Osteocyte (in vitro differentiated cells): Measurements from ENCODE around the gene CYREN. TPM values are rescaled to one million over a fixed set of nuclear protein-coding genes. Genes with fewer than 3 reads are reported as not detected.

Experiments
- DNase-seq: peaks from one replicate; pipeline ENCODE4 v3.0.0; 2021; ENCODE audit warnings: mixed read lengths; ENCODE audit not compliant: unreplicated experiment; ENCODE audit errors: extremely low spot score
- H3K27ac Mint-ChIP-seq: one replicate; pipeline ENCODE4 v1.8.0; 2021; ENCODE audit warnings: mild to moderate bottlenecking, mixed read lengths; ENCODE audit not compliant: unreplicated experiment
- H3K27me3 Mint-ChIP-seq: one replicate; pipeline ENCODE4 v1.8.0; 2021; ENCODE audit warnings: mixed read lengths; ENCODE audit not compliant: unreplicated experiment
- H3K36me3 Mint-ChIP-seq: one replicate; pipeline ENCODE4 v1.8.0; 2021; ENCODE audit warnings: mixed read lengths; ENCODE audit not compliant: unreplicated experiment
- H3K4me1 Mint-ChIP-seq: one replicate; pipeline ENCODE4 v1.8.0; 2021; ENCODE audit warnings: mixed read lengths; ENCODE audit not compliant: unreplicated experiment
- H3K4me3 Mint-ChIP-seq: one replicate; pipeline ENCODE4 v1.8.0; 2021; ENCODE audit warnings: mild to moderate bottlenecking, moderate library complexity, mixed read lengths; ENCODE audit not compliant: unreplicated experiment
- H3K9me3 Mint-ChIP-seq: one replicate; pipeline ENCODE4 v1.8.0; 2021; ENCODE audit warnings: mixed read lengths; ENCODE audit not compliant: unreplicated experiment
- CTCF ChIP-seq: fragments of 200-600 bp; sonication (generic); IDR thresholded peaks from 2 replicates; pipeline ENCODE4 v1.5.0; 2021; ENCODE audit warnings: antibody characterized with exemption, mild to moderate bottlenecking, moderate library complexity
- total RNA-seq: library from RNA; stranded (reverse); gene quantifications from 2 replicates; pipeline ENCODE4 v1.2.1, GENCODE V29; 2021

CYREN gene
- total RNA-seq, 1 donor from 2014 or later: 38.6 TPM

- TF ChIP-seq CTCF: no peak
- no peak for DNase-seq
- Mint-ChIP-seq H3K4me3 (no peak overlapping the region), H3K27ac (no peak overlapping the region), H3K36me3 (peaks cover 60% of the 10 kb centered on the region), H3K27me3 (no peaks in the 10 kb centered on the region), H3K9me3 (peaks cover 9% of the 10 kb centered on the region), H3K4me1 (peaks cover 9% of the 10 kb centered on the region)
Measured at GRCh38 chr7:135186841-135187253, 16.3 kb upstream of the CYREN start.

GRCh38 chr7:135186261-135186540, 15.7 kb upstream of the CYREN start:
- Mint-ChIP-seq H3K4me1 (peaks cover 9% of the 10 kb centered on the region), H3K9me3 (peaks cover 14% of the 10 kb centered on the region), H3K27me3 (no peaks in the 10 kb centered on the region), H3K36me3 (peaks cover 62% of the 10 kb centered on the region), H3K27ac (no peak overlapping the region), H3K4me3 (no peak overlapping the region)
- no peak for DNase-seq
- TF ChIP-seq CTCF: no peak

GRCh38 chr7:135185471-135186260, 15.2 kb upstream of the CYREN start:
- peaks cover 18% of the 10 kb centered on the region for H3K9me3 Mint-ChIP-seq
- peaks cover 9% of the 10 kb centered on the region for H3K4me1 Mint-ChIP-seq
- no peak overlapping the region for H3K4me3 Mint-ChIP-seq
- no peak overlapping the region for H3K27ac Mint-ChIP-seq
- no peaks in the 10 kb centered on the region for H3K27me3 Mint-ChIP-seq
- DNase-seq: no peak
- TF ChIP-seq CTCF: no peak
- H3K36me3 Mint-ChIP-seq: peaks cover 60% of the 10 kb centered on the region

GRCh38 chr7:135184254-135184841, 13.8 kb upstream of the CYREN start:
- H3K9me3 Mint-ChIP-seq: peaks cover 25% of the 10 kb centered on the region
- no peak overlapping the region for H3K27ac Mint-ChIP-seq
- TF ChIP-seq CTCF: no peak
- no peaks in the 10 kb centered on the region for H3K27me3 Mint-ChIP-seq
- peak; percentile 63 for DNase-seq
- no peak overlapping the region for H3K4me3 Mint-ChIP-seq
- peaks cover 57% of the 10 kb centered on the region for H3K36me3 Mint-ChIP-seq
- no peaks in the 10 kb centered on the region for H3K4me1 Mint-ChIP-seq

GRCh38 chr7:135183478-135183877, 13.0 kb upstream of the CYREN start:
- H3K4me3 Mint-ChIP-seq: no peak overlapping the region
- no peaks in the 10 kb centered on the region for H3K27me3 Mint-ChIP-seq
- no peak for TF ChIP-seq CTCF
- no peaks in the 10 kb centered on the region for H3K4me1 Mint-ChIP-seq
- H3K9me3 Mint-ChIP-seq: peaks cover 31% of the 10 kb centered on the region
- DNase-seq: peak; percentile 49
- no peak overlapping the region for H3K27ac Mint-ChIP-seq
- peaks cover 54% of the 10 kb centered on the region for H3K36me3 Mint-ChIP-seq
